RWPE1 (cell line): ENCODE data around the gene ABCD3.
A peak's percentile ranks its signal among the peaks of the same experiment; 100 is the strongest.

Source experiments
- CTCF ChIA-PET: fragments of 350-600 bp; sonication (Branson Sonifier 250); formaldehyde crosslinking; extraction: SDS; loops from one replicate; lab custom pipeline; 2021; lab: Yijun Ruan, JAX
- POLR2A ChIA-PET: fragments of 400-600 bp; formaldehyde crosslinking; extraction: SDS; loops from one replicate; lab custom pipeline; 2020; ENCODE audit warnings: antibody characterized with exemption; ENCODE audit not compliant: low non-redundant PET; lab: Yijun Ruan, JAX
- DNase-seq: peaks from one replicate; pipeline ENCODE4 v3.0.0; 2012; ENCODE audit warnings: low spot score
- H3K27ac ChIP-seq: fragments of 450-650 bp; 2 replicates; pipeline ENCODE4 v1.5.1; 2017
- CTCF ChIP-seq: fragments of 450-650 bp; conservative IDR thresholded peaks from 2 replicates; pipeline ENCODE4 v1.5.1; 2017; ENCODE audit warnings: low read depth, mild to moderate bottlenecking

The ABCD3 gene

DNA sequence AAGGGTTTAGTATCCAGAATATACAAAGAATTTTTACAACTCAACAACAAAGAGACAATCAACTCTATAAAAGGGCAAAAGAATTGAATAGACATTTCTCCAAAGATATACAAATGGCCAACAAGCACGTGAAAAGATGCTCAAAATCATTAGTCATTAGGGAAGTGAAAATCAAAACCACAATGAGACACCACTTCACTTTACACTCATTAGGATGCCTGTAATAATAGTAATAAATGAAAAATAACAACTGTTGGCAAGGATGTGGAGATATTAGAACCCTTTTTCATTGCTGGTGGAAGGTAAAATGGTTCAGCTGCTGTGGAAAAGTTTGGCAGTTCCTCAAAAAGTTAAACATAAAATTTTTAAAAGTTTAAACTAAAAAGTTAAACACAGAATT is 7.0 kb upstream of the ABCD3 start:
- TF ChIP-seq CTCF = no peak
- POLR2A ChIA-PET = no interaction called here
- CTCF ChIA-PET = interaction anchor here (0.7 kb wide), 1 partner anchor 188 kb away, joined by 3 read pairs; no protein-coding TSS in a partner anchor
- no peak overlapping the region for H3K27ac ChIP-seq
- DNase-seq = no peak

DNA sequence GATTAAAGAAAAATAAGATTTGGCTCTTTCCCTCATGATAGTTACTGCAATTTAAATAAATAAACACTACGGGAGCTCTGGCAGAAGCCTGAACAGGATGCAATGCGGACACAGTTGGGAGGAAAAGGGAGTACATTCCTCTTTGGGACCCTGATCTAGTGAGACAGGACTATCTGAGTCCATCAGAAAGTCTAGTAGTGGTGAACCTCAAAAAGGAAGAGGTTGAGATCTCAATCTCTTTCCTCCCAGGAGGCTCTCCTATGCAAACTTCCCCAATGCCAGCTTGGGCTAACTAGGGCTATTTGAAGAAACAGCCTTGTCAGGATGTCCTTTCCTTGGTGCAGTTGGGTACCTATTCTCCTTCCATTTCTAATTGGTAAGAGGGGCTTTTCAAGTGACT is 4.9 kb upstream of the ABCD3 start:
- ChIA-PET POLR2A (no interaction called here), CTCF (interaction anchor here (0.6 to 1.3 kb wide), 2 partner anchors 12 to 39 kb away, joined by 3 to 4 read pairs; no protein-coding TSS in a partner anchor)

GRCh38 chr1:94416901-94417727 is 1.1 kb upstream of the ABCD3 start:
- no peak for DNase-seq
- POLR2A ChIA-PET = no interaction called here
- TF ChIP-seq CTCF = no peak
- CTCF ChIA-PET = interaction anchor here (0.6 to 1.3 kb wide), 2 partner anchors 21 to 65 kb away, joined by 3 to 6 read pairs; no protein-coding TSS in a partner anchor
- H3K27ac ChIP-seq = peak overlapping the region; percentile 92

More for the DNA sequence above, 4.9 kb upstream of the ABCD3 start:
- no peak for DNase-seq
- no peak overlapping the region for H3K27ac ChIP-seq
- TF ChIP-seq CTCF = no peak

GRCh38 chr1:94417728-94417977 is 536 bp upstream of the ABCD3 start:
- POLR2A ChIA-PET = no interaction called here
- H3K27ac ChIP-seq = peak overlapping the region; percentile 92
- no peak for DNase-seq
- CTCF ChIA-PET = interaction anchor here (1.3 kb wide), 1 partner anchor 21 kb away, joined by 6 read pairs; no protein-coding TSS in a partner anchor
- no peak for TF ChIP-seq CTCF

DNA sequence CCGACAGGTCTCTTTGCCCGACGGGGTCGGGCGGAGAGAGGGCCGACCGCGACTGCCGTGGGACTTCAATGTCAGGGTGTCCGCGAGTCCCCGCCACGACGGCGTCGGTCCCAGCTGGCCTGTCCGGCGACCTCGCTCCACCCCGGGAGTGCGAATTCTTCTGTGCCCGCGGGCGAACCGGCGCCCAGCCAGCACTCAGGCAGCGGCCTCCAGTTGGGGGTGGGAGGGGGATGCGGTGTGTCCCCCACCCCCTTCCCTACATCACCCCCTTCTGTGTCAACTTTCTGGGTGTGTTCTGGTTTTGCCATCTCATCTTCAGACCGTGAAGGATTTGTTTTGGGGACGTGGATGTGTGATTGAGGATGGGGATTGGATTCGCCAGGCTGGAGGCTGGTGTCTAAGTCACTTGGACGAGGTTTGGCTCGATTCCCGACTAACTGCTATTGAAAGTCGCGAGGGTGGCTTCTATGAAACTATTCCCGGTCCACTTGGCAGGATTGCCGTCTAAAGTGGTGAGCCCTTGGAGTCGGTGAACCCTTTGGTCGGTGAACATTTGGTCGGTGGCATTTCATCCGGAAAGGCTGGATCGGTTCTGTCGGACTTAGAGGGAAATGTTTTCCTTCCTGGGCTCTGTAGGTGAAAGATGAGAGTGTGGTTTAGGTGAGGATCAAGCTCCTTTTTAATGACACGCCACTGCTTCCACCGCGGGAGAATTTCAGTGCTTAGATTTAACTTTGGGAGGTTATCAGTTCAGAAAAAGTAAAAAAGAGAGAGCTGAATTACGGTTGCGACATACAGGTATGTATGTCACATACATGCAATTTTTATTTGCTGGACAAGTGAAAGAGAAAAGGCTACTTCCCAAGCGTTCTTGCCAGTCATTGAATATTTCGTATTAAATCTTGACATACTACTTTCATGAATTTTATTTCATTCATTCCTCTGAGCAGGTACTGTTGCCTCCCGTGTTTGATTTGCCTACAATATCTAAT is 771 bp downstream of the ABCD3 start:
- peak overlapping the region; percentile 92 for H3K27ac ChIP-seq
- no peak for TF ChIP-seq CTCF
- ChIA-PET CTCF (no interaction called here), POLR2A (interaction anchor here (0.8 kb wide), 1 partner anchor 540 kb away, joined by 5 read pairs; no protein-coding TSS in a partner anchor)
- peak; percentile 22 for DNase-seq
